Gastrocnemius medialis (tissue), 4 donors: ENCODE results near the gene ARL15.

Source experiments
- CTCF ChIP-seq, 5 experiments: fragments of 450-650 bp in 3 of 5; fragments of 200-600 bp in 2 of 5; sonication (generic) in 2 of 5; IDR thresholded peaks in 4 of 5; conservative IDR thresholded peaks in 1 of 5; 1 replicate in 4 of 5; 2 replicates in 1 of 5; pipeline ENCODE4 v1.5.1; 2016 to 2019; ENCODE audit warnings: antibody characterized with exemption in 5 of 5, mild to moderate bottlenecking in 3 of 5, moderate library complexity in 3 of 5
- POLR2A ChIP-seq, 2 donors: fragments of 450-650 bp; IDR thresholded peaks; one replicate each; pipeline ENCODE4 v1.6.1; 2017; ENCODE audit warnings: antibody characterized with exemption in 2 of 2, mild to moderate bottlenecking in 2 of 2, moderate library complexity in 2 of 2

- TF ChIP-seq POLR2A (IDR thresholded peaks at IDR 0.05) (no peak), CTCF (IDR thresholded peaks at IDR 0.05 in 4 of 5, conservative IDR thresholded peaks at IDR 0.05 in 1 of 5) (no peak)
Measured at GRCh38 chr5:54298947-54299346, 11.4 kb downstream of the ARL15 start.
